Sigmoid colon (tissue), 7 donors: ENCODE data around the gene PTF1A. TPM values are rescaled to one million over a fixed set of nuclear protein-coding genes. Genes with fewer than 3 reads are reported as not detected.

Experiments
- DNase-seq: peaks from one replicate; pipeline ENCODE4 v3.0.0-alpha.2; 2019
- H3K27ac ChIP-seq, 4 donors: fragments of 200-600 bp; sonication (generic); one replicate each; pipeline ENCODE4 v1.5.1; 2016 to 2019; ENCODE audit warnings: mild to moderate bottlenecking in 1 of 4
- H3K27me3 ChIP-seq, 3 donors: fragments of 200-600 bp; sonication (generic); one replicate each; pipeline ENCODE4 v1.5.1; 2019; ENCODE audit warnings: mild to moderate bottlenecking in 1 of 3
- H3K36me3 ChIP-seq, 4 donors: fragments of 200-600 bp; sonication (generic); one replicate each; pipeline ENCODE4 v1.5.1; 2016 to 2019
- H3K4me1 ChIP-seq, 4 donors: fragments of 200-600 bp; sonication (generic); one replicate each; pipeline ENCODE4 v1.5.1; 2017 to 2019
- H3K4me3 ChIP-seq, 4 donors: fragments of 200-600 bp; sonication (generic); one replicate each; pipeline ENCODE4 v1.5.1; 2017 to 2019; ENCODE audit warnings: mild to moderate bottlenecking in 2 of 4, moderate library complexity in 1 of 4
- H3K9me3 ChIP-seq, 4 donors: fragments of 200-600 bp in 3 of 4; sonication (generic) in 3 of 4; one replicate each; pipeline versions ENCODE4 v1.5.1 to v1.6.1; 2013 to 2019
- EP300 ChIP-seq, 4 donors: sonication (generic); formaldehyde crosslinking; IDR thresholded peaks; one replicate each; pipeline ENCODE4 v1.6.1; 2017; ENCODE audit warnings: antibody characterized with exemption in 4 of 4
- POLR2A ChIP-seq, 2 donors: fragments of 450-650 bp; IDR thresholded peaks; one replicate each; pipeline ENCODE4 v1.6.1; 2016; ENCODE audit warnings: antibody characterized with exemption in 2 of 2, mild to moderate bottlenecking in 2 of 2, moderate library complexity in 2 of 2
- POLR2AphosphoS5 ChIP-seq, 4 donors: sonication (generic); formaldehyde crosslinking; IDR thresholded peaks; one replicate each; pipeline ENCODE4 v1.6.1; 2017; ENCODE audit warnings: antibody characterized with exemption in 4 of 4
- WGBS, 2 donors: extraction: QIAGEN DNeasy Blood & Tissue Kit; methylation state at CpG; one replicate each; pipeline ENCODE4 v1.1.7; 2013; 5-methylcytosine and 5-hydroxymethylcytosine counted together
- intact Hi-C: fragments of 100-400 bp; cut with DNase I; formaldehyde crosslinking; loops from one replicate; pipeline ENCODE4 v1.15.1; 2023
- polyA plus RNA-seq, 3 donors: library from polyadenylated mRNA; stranded (reverse); fragments of 200-250 nt; gene quantifications; one replicate each; pipeline ENCODE4 v1.2.3, GENCODE V29; 2013
- total RNA-seq, 4 donors: library from RNA; depleted of rRNA; stranded (reverse); fragments of >200 nt; gene quantifications; one replicate each; pipeline ENCODE4 v1.1.0, GENCODE V29; 2016
- TF ChIP-seq, protein P1 (sequence below), 4 experiments: fragments of 450-650 bp in 3 of 4; fragments of 200-600 bp in 1 of 4; IDR thresholded peaks; one replicate each; pipeline ENCODE4 v1.5.1; 2016 to 2019; ENCODE audit warnings: antibody characterized with exemption in 4 of 4, mild to moderate bottlenecking in 3 of 4, moderate library complexity in 2 of 4
- donor health status: healthy with polysubstance abuse.
- donor health status: Bipolar disorder and iron deficiency.
- donor health status: healthy.

Gene PTF1A
- total and polyA plus RNA-seq, 7 donors: not detected

- intact Hi-C loops: no loop called here
- 8 to 10% methylated on average over 4 of the region's 4 CpGs for WGBS, 2 donors
These were observed 9.7 kb downstream of the PTF1A start for GRCh38 chr10:23201837-23202236.

DNA sequence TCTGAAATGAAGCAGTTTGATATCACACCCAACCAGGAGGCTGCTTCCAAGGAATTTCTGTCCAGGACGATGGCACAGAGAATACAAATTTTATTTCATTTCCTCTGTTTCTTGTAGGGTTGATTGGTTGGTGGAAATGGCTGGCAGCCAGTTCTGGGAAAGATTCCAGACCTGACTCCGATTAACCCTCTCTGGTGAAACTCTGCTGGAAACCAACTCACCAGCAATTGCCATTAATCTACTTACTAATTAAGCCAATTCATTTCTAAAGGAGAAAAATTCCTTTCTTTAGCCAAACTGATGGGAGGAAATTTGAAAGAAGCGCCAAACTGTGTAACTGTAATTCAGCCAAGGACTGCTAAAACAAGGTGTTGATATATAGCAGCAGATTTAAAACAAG is 10.7 kb downstream of the PTF1A start:
- Histone ChIP-seq H3K4me1 (no peaks in the 10 kb centered on the region), H3K4me3 (no peak overlapping the region), H3K36me3 (no peaks in the 10 kb centered on the region), H3K27me3 (peaks cover 6 to 74% (median 32%) of the 10 kb centered on the region in 3 donors), H3K9me3 (no peaks in the 10 kb centered on the region), H3K27ac (no peak overlapping the region)
- DNase-seq: no peak
- WGBS, 2 donors: 7 to 11% methylated on average over 3 of the region's 3 CpGs
- intact Hi-C loops: no loop called here
- TF ChIP-seq EP300 (IDR thresholded peaks at IDR 0.05) (no peak), POLR2AphosphoS5 (IDR thresholded peaks at IDR 0.05) (no peak), POLR2A (IDR thresholded peaks at IDR 0.05) (no peak)
- TF ChIP-seq, protein P1, sequence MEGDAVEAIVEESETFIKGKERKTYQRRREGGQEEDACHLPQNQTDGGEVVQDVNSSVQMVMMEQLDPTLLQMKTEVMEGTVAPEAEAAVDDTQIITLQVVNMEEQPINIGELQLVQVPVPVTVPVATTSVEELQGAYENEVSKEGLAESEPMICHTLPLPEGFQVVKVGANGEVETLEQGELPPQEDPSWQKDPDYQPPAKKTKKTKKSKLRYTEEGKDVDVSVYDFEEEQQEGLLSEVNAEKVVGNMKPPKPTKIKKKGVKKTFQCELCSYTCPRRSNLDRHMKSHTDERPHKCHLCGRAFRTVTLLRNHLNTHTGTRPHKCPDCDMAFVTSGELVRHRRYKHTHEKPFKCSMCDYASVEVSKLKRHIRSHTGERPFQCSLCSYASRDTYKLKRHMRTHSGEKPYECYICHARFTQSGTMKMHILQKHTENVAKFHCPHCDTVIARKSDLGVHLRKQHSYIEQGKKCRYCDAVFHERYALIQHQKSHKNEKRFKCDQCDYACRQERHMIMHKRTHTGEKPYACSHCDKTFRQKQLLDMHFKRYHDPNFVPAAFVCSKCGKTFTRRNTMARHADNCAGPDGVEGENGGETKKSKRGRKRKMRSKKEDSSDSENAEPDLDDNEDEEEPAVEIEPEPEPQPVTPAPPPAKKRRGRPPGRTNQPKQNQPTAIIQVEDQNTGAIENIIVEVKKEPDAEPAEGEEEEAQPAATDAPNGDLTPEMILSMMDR (IDR thresholded peaks at IDR 0.05): no peak

More at GRCh38 chr10:23201837-23202236, 9.7 kb downstream of the PTF1A start:
- TF ChIP-seq, protein P1 (IDR thresholded peaks at IDR 0.05): no peak
- TF ChIP-seq POLR2A (IDR thresholded peaks at IDR 0.05): no peak
- no peak for TF ChIP-seq EP300 (IDR thresholded peaks at IDR 0.05)
- TF ChIP-seq POLR2AphosphoS5 (IDR thresholded peaks at IDR 0.05): no peak
- H3K27ac ChIP-seq: no peak overlapping the region
- H3K4me3 ChIP-seq: no peak overlapping the region
- H3K27me3 ChIP-seq: peaks cover 6 to 83% (median 35%) of the 10 kb centered on the region in 3 donors
- no peaks in the 10 kb centered on the region for H3K9me3 ChIP-seq
- no peaks in the 10 kb centered on the region for H3K4me1 ChIP-seq
- no peak for DNase-seq
- no peaks in the 10 kb centered on the region for H3K36me3 ChIP-seq

DNA sequence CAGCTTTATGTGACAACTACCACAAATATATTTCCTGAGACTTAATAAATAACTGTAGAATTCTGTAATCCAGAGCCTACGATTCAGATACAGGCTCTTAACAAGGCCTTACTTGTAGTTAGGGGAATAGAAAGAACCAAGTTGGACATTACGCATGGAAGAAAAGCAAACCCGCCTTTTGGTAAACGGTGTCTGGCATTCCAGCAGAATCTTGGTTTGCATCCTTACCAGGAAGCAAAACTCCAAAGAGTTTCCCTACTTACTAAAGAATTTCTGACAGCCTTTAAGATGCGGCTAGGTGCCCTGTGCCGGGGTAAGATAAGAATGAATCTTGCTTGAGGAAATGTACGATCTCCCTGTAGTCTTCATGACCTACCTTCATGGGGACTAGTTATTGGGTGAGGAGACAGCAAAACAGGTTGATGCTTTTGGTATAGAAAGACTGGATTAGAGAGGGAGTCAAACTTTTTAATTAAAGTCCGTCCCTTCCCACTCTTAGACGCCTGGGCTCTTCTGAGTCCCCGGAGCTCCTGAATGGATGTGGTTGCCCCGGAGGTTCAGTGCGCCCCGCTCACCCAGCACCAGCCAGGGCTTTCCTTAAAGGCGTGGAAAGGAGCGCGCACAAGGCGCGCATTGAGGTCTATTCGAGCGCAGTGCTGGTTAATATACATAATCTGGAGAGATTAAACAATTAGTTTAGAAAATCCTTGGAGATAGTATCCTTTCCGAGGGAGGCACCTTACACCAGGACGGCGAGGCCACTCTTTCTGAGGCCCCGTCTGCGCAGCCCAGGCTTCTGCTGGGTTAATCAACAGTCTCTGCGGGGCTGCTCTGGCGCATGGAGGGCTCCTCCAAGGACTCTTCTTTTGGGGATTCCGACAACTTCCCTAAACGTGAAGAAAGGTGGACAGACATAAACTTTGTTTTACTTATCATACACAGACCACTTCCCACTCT is 11.5 kb downstream of the PTF1A start:
- Histone ChIP-seq H3K27ac (no peak overlapping the region), H3K36me3 (no peaks in the 10 kb centered on the region), H3K9me3 (no peaks in the 10 kb centered on the region), H3K27me3 (peaks cover 6 to 66% (median 26%) of the 10 kb centered on the region in 3 donors), H3K4me1 (no peaks in the 10 kb centered on the region), H3K4me3 (no peak overlapping the region)
- intact Hi-C loops: no loop called here
- 17 to 23% methylated on average over 29 of the region's 29 CpGs for WGBS, 2 donors
- TF ChIP-seq POLR2AphosphoS5 (IDR thresholded peaks at IDR 0.05) (no peak), EP300 (IDR thresholded peaks at IDR 0.05) (no peak)
- TF ChIP-seq, protein P1 (IDR thresholded peaks at IDR 0.05): no peak
- no peak for DNase-seq

DNA sequence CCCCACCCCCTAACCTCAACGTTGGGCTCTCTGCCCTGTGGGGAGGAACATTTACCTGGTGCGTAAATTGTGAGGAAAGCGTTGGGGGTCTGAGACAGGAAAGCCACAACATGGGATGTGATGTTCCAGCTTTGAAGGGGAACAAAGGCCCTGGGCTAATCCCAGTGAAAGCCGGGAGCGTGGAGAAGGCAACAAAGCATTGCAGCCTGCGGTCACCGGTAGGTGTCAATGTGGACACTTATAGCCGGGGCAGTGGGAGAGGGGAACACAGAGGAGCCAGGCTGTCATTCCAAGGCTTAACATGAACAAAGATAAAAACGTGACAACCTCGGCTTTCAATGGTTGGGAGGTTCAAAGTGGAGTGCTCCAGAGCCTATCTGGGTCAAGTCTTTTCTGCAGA is 12.7 kb downstream of the PTF1A start:
- intact Hi-C loops: no loop called here
- Histone ChIP-seq H3K4me3 (no peak overlapping the region), H3K4me1 (no peaks in the 10 kb centered on the region), H3K9me3 (no peaks in the 10 kb centered on the region), H3K27ac (no peak overlapping the region), H3K36me3 (no peaks in the 10 kb centered on the region), H3K27me3 (peaks cover 6 to 55% (median 15%) of the 10 kb centered on the region in 3 donors)
- no peak for DNase-seq
- TF ChIP-seq, protein P1 (IDR thresholded peaks at IDR 0.05): no peak
- no peak for TF ChIP-seq POLR2A (IDR thresholded peaks at IDR 0.05)
- TF ChIP-seq EP300 (IDR thresholded peaks at IDR 0.05): no peak
- no peak for TF ChIP-seq POLR2AphosphoS5 (IDR thresholded peaks at IDR 0.05)
- WGBS, 2 donors: 7 to 15% methylated on average over 10 of the region's 10 CpGs
